ENCODE results near the gene SCYL1.
"Not testable (repeated sequence)": the region's sequence is repeated elsewhere in the genome, so short reads cannot be mapped to it uniquely, and the experiment has no call there.

The SCYL1 gene

DNA sequence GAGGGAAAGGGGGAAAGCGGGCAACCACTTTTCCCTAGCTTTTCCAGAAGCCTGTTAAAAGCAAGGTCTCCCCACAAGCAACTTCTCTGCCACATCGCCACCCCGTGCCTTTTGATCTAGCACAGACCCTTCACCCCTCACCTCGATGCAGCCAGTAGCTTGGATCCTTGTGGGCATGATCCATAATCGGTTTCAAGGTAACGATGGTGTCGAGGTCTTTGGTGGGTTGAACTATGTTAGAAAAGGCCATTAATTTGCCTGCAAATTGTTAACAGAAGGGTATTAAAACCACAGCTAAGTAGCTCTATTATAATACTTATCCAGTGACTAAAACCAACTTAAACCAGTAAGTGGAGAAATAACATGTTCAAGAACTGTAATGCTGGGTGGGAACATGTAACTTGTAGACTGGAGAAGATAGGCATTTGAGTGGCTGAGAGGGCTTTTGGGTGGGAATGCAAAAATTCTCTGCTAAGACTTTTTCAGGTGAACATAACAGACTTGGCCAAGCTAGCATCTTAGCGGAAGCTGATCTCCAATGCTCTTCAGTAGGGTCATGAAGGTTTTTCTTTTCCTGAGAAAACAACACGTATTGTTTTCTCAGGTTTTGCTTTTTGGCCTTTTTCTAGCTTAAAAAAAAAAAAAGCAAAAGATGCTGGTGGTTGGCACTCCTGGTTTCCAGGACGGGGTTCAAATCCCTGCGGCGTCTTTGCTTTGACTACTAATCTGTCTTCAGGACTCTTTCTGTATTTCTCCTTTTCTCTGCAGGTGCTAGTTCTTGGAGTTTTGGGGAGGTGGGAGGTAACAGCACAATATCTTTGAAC is 19.2 kb upstream of the SCYL1 start:
- peak; percentile 49 for DNase-seq (ENCODE audit: low spot score)

DNA sequence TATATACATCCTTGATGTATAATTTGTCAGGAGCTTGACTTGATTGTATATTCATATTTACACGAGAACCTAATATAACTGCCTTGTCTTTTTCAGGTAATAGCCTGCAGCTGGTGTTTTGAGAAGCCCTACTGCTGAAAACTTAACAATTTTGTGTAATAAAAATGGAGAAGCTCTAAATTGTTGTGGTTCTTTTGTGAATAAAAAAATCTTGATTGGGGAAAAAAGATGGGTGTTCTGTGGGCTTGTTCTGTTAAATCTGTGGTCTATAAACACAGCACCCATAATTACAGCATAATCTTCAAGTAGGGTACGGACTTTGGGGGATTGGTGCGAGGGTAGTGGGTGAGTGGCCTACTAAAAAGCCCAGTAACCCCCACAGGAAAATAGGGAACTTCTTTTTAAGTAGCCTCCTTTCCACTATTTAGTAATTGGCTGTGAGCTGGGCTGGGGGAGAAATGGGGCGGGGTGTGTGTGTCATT is 18.6 kb upstream of the SCYL1 start:
- no peak for DNase-seq (ENCODE audit: low spot score)

DNA sequence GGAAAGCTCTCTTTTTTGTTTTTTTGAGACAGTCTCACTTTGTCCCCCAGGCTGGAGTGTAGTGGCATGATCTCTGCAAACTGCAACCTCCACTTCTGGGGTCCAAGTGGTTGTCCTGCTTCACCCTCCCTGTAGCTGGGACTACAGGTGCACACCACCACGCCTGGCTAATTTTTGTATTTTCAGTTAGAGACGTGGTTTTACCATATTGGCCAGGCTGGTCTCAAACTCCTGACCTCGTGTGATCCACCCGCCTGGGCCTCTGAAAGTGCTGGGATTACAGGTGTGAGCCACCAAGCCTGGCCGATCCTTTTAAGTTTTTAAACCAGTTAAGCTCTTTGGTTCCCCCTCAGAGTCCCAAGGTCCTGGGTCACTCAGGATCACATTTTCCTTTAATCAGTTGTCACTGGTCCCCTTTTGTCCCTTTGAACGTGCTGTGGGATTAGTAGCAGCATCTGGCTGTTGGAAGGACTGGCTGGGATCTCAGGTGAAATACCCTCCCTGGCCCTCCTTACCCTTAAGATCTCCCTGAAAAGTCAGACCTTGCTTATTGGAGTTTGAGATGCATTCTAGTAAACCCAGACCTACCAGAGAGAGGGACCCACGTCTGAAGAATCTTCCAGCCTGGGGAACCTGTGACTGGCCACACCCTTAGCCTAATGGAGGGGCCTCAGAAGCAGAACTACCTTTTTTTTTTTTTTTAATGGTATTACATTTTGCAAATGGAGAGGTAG is 17.9 kb upstream of the SCYL1 start:
- no peak for DNase-seq (ENCODE audit: low spot score)

DNA sequence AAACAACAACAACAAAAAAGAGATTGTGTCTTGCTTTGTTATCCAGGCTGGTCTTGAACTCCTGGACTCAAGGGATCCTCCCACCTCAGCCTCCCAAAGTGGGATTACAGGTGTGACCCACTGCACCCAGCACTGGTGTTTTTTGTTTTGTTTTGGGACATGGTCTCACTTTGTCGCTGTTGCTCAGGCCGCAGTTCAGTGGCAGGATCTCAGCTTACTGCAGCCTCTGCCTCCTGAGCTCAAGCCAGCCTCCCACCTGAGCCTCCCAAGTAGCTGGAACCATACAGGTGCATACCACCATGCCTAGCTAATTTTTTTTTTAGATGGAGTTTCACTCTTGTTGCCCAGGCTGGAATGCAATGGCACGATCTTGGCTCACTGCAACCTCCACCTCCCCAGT is 12.6 kb upstream of the SCYL1 start:
- DNase-seq (ENCODE audit: low spot score) = not testable (repeated sequence)

DNA sequence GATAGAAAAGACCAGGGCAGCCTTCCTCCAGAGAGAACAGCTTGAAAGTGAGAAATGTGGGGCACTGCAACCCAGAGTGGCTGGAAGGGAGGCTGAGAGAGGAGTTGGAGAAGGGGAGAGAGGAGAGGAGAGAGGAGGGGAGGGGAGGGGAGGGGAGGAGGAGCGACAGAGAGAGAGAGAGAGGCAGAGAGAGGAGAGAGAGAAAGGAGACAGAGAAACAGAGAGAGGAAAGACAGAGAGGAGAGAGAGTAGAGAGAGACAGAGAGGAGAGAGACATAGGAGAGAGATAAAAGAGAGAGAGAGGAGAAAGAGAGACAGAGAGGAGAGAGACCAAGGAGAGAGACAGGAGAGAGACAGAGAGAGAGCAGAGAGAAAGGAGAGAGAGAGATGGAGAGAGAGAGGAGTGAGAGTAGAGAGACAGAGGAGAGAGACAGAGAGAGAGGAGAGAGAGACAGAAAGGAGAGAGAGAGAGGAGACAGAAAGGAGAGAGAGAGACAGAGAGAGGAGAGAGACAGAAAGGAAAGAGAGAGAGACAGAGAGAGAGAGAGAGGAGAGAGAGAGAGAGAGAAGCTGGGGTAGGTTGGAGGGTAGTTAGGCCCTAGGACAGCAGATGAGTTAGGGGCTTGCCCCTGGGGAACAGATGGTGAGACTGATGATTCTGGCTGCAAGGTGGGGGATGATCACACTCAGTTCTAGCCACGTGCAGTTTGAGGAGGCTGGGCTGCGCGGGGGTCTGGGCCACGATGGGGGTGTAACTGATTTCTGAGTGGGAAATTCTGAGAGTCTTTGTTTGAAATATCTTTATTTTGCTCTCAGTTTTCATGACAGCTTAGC is 8.5 kb upstream of the SCYL1 start:
- DNase-seq (ENCODE audit: low spot score) = no peak

DNA sequence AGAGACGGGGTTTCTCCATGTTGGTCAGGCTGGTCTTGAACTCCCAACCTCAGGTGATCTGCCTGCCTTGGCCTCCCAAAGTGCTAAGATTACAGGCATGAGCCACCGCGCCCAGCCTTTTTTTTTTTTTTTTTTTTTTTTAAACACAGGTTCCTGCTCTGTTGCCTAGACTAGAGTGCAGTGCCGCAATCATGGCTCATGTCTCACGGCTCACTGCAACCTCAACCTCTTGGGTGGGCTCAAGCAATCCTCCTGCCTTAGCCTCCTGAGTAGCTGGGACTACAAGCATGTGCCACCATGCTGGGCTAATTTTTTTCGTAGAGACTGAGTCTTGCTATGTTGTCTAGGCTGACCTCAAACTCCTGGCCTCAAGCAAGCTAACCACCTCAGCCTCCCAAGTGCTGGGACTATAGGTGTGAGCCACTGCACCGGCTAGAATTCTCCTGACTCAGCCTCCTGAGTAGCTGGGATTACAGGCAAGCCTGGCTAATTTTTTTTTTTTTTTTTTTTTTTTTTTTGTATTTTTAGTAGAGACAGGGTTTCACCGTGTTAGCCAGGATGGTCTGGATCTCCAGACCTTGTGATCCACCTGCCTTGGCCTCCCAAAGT is 5.8 kb upstream of the SCYL1 start:
- not testable (repeated sequence) for DNase-seq (ENCODE audit: low spot score)

DNA sequence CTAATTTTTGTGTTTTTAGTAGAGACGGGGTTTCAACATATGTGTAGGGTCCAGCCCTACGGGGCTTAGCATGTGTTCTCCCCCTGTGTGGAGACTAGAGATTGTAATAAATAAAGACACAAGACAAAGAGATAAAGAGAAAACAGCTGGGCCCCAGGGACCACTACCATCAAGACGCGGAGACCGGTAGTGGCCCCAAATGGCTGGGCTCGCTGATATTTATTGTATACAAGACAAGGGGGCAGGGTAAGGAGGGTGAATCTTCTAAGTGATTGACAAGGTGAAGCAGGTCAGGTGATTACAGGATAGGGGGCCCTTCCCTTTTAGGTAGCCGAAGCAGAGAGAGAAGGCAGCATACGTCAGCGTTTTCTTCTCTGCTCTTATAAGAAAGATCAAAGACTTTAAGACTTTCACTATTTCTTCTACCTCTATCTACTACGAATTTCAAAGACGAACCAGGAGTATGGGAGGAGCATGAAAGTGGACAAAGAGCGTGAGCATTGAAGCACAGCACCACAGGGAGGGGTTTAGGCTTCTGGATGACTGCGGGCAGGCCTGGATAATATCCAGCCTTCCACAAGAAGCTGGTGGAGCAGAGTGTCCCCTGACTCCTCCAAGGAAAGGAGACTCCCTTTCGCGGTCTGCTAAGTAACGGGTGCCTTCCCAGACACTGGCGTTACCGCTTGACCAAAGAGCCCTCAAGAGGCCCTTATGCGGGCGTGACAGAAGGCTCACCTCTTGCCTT is 2.9 kb upstream of the SCYL1 start:
- DNase-seq (ENCODE audit: low spot score) = peak; percentile 70

DNA sequence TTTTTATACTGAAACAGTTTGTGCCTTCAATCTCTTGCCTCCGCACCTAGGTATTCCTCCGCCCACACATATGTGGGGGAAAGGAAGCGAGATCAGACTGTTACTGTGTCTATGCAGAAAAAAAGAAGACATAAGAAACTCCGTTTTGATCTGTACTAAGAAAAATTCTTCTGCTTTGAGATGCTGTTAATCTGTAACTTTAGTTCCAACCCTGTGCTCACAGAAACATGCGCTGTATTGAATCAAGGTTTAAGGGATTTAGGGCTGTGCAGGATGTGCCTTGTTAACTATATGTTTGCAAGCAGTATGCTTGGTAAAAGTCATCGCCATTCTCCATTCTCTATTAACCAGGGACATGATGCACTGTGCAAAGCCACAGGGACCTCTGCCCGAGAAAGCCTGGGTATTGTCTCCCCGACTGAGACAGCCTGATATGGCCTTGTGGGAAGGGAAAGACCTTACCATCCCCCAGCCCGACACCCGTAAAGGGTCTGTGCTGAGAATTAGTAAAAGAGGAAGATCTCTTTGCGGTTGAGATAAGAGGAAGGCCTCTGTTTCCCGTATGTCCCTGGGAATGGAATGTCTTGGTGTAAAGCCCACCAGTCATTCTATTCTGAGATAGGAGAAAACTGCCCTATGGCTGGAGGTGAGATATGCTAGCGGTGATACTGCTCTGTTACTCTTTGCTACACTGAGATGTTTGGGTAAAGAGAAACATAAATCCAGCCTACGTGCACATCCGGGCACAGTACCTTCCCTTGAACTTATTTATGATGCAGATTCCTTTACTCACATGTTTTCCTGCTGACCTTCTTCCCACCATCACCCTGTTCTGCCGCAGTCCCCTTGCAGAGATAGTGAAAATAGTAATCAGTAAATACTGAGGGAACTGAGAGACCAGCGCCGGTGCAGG is 1.9 kb upstream of the SCYL1 start:
- peak; percentile 69 for DNase-seq (ENCODE audit: low spot score)

DNA sequence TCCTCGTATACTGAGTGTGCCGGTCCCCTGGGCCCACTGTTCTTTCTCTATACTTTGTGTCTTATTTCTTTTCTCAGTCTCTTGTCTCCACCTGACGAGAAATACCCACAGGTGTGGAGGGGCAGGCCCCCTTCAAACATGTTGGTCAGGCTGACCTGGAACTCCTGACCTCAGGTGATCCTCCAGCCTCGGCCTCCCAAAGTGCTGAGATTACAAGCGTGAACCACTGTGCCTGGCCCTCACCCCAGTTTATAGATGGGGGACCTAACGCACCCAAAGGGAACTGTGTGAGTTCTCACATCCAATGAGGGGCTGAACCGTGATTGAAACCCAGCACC is 1.3 kb upstream of the SCYL1 start:
- not testable (repeated sequence) for DNase-seq (ENCODE audit: low spot score)

DNA sequence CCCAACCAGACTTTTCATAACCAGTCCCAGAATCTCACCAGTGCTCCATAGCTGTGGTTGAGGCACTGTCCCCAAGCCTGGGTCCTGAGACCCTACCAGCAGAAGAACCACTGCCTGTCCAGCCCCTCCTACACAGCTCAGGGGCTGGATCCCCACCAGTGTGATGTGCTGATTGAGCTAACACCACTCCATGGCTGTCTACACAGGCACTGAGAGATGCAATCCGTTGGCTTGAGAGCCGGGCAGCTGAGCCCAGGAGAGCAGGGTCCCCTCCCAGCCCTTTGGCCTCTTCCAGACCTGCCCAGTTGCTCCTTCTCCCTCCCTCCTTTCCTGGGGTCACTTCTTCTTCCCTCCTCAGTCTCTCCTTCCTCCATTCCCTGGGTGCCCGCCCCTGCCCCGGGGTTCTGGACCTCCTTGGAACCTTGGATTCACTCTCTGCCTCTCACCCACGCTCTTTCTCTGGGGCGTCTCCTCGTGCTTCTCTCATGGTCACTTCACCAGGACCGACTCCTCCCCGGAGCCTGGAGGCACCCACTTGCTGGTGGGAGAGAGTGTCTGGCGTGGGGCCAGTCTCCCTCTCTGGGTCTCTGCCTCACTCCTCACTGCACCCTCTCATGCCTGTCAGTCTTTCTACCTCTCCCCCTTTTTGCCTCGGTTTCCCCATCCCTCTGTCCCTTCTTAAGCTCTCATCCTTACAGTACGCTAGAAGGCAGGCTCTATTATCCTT is 706 bp upstream of the SCYL1 start:
- no peak for DNase-seq (ENCODE audit: low spot score)

DNA sequence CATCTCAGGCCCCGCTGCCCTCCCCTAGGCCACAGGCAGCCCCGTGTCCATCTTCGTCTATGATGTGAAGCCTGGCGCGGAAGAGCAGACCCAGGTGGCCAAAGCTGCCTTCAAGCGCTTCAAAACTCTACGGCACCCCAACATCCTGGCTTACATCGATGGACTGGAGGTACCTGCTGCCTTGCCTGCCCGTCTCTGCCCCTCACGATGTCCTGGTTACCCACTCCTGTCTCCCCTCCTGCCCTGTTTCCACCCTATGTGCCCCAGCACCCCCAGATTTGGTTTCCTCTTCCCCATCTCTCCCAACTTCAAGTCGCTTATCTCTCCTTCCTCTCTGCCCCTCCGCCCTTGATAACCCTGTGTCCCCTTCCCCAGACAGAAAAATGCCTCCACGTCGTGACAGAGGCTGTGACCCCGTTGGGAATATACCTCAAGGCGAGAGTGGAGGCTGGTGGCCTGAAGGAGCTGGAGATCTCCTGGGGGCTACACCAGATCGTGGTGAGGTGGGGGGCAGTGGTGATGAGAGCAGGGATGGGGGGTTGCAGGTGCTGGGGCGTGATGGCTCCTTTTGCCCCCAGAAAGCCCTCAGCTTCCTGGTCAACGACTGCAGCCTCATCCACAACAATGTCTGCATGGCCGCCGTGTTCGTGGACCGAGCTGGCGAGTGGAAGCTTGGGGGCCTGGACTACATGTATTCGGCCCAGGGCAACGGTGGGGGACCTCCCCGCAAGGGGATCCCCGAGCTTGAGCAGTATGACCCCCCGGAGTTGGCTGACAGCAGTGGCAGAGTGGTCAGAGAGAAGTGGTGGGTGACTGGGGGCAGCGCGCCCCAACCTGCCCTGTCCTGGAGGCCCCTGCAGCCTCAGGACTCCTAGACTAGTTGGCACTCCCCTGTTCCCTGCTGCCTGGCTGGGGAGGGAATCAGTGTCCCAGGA is 930 bp downstream of the SCYL1 start:
- no peak for DNase-seq (ENCODE audit: low spot score)

DNA sequence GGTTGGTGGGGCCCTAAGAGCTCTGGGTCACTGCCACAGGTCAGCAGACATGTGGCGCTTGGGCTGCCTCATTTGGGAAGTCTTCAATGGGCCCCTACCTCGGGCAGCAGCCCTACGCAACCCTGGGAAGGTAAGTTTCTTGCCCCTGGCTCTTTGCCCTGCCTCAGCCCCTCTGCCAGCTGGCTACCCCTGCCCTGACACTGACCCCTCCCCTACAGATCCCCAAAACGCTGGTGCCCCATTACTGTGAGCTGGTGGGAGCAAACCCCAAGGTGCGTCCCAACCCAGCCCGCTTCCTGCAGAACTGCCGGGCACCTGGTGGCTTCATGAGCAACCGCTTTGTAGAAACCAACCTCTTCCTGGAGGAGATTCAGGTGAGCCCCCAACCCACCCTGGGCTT is 1.9 kb downstream of the SCYL1 start:
- no peak for DNase-seq (ENCODE audit: low spot score)

DNA sequence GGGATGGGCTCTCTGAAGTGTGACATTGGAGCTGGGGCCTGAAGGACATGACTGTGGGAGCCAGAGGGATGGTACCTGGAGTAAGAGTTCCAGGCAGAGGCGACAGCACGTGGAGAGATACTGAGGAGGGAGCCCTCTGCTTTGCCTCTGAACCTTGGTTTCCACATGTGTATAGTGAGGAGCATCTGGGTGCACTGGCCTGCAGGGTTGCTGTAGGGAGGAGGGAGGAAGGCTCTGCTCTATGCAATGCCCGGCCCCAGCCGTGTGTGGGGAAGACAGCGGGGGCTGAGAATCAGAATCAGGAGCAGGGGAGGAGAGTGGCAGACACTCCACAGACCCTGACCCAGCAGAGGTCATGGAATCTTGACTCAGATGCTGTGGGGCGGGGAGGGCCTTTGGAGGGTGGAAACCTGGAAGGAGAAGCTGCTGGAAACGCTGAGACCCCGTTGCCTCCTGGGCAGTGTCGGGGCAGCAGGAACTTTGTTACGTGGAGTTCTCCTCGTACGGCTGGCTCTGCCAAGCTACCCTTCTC is 4.0 kb downstream of the SCYL1 start:
- DNase-seq (ENCODE audit: low spot score) = no peak

DNA sequence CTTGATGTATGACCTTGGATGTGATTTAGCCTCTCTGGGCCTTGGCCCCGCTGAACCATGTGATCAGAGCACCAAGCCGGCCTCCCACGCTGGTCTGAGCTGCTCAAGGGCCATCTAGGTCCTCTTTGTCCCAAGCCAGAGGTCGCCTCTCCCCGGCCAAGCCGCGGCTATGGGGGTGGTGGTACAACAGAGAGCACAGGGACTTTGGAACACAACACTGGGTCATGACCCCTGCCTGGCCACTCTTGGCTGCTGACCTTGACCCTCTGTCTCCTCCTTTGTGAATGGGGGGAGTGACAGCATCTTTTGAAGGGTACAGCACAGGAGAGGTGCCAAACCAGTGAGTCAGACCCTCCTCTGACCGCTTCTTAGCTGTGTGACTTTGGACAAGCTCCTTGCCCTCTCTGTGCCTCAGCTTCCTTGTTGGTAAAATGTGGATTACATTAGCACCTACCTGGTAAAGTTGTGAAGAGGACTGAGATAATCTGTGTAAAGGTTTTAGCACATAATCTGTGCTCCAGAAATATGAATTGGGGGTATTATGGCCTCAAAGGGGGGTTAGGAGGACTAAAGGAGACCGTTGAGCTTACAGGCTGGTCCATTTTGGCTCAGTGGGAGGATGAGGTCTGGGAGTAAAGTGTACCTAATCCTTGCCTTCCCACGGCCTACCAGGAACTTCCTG is 4.7 kb downstream of the SCYL1 start:
- DNase-seq (ENCODE audit: low spot score) = no peak

DNA sequence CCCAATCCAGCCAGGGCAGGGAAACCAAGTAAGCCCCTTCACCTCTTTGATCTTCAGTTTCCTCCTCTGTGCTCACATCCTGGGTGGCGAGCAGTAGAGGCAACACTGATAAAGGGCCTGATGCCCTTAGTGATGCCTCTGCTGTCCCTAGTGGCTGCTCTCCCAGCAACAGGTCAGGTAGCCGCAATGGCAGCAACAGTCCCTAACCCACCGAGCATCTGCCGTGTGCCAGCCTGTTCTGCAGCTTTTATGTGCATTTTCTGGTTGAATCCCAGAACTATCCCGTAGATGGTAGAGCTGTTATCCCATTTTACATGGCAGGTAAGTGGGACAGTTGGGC is 5.2 kb downstream of the SCYL1 start:
- no peak for DNase-seq (ENCODE audit: low spot score)

DNA sequence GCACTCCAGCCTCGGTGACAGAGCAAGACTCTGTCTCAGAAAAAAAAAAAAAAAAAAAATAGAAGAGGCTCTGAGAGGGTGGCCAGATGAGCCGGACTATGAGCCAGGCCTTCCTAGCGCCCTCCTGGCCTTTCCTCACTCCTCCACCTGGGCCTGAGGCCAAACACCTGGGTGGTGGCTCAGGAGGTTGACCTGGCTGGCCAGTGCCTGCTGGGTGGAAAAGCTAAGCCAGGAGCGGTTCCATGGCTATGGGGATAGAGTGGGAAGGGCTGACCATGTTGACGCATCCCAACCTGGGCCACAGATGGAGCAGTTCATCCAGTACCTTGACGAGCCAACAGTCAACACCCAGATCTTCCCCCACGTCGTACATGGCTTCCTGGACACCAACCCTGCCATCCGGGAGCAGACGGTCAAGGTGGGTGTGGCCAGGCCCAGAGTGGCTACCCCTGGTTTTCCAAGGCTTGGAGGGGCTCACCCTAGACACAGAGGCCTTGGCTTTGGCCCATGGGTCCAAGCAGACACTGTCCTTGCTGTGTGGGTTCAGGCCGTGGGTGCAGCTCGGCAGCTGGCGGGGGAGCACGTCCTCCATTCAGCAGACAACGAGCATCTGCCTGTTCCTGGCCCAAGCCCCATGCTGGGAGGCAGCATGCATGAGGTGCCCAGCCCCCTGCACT is 7.6 kb downstream of the SCYL1 start:
- DNase-seq (ENCODE audit: low spot score) = no peak

DNA sequence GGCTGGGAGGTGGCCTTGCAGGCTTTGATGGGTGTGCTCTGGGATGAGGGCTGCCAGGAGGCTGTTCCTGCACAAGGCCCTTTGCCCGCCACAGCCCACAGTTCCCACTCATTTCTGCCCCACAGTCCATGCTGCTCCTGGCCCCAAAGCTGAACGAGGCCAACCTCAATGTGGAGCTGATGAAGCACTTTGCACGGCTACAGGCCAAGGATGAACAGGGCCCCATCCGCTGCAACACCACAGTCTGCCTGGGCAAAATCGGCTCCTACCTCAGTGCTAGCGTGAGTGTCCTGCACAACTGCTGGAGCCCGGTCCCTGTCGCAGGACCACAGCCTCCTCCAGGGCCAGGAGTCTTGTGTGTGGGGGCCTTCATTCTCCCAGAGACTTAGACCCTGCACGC is 10.2 kb downstream of the SCYL1 start:
- no peak for DNase-seq (ENCODE audit: low spot score)
